GM23338 (cell line): ENCODE data around the gene AKNA. TPM values are rescaled to one million over a fixed set of nuclear protein-coding genes. Genes with fewer than 3 reads are reported as not detected.
A peak's percentile ranks its signal among the peaks of the same experiment; 100 is the strongest.
"Not testable (repeated sequence)": the region's sequence is repeated elsewhere in the genome, so short reads cannot be mapped to it uniquely, and the experiment has no call there.

ENCODE experiments used
- ATAC-seq: fragments of 200-7000 bp; cut with Tn5 transposase; 3 replicates; pipeline ENCODE4 v1.9.1; 2020
- DNase-seq: peaks from one replicate; pipeline ENCODE4 v3.0.0-alpha.2; 2015; ENCODE audit warnings: low spot score
- H2AFZ ChIP-seq: fragments of 200-600 bp; sonication (generic); 2 replicates; pipeline ENCODE4 v1.8.0; 2016; ENCODE audit warnings: antibody characterized with exemption, mild to moderate bottlenecking, moderate library complexity
- H3F3A ChIP-seq: fragments of 200-600 bp; sonication (generic); replicated peaks from 2 replicates; pipeline ENCODE4 v1.8.0; 2017; ENCODE audit warnings: antibody characterized with exemption, mixed run types, low read depth
- H3K27ac ChIP-seq: fragments of 200-600 bp; sonication (generic); 2 replicates; pipeline ENCODE4 v1.6.1; 2016; ENCODE audit warnings: low read depth
- H3K27me3 ChIP-seq: fragments of 200-600 bp; sonication (generic); 2 replicates; pipeline ENCODE4 v1.8.0; 2016; ENCODE audit warnings: mild to moderate bottlenecking, mixed run types, moderate library complexity; ENCODE audit not compliant: insufficient read depth
- H3K36me3 ChIP-seq: fragments of 200-600 bp; sonication (generic); 2 replicates; pipeline ENCODE4 v1.8.0; 2016; ENCODE audit warnings: mild to moderate bottlenecking; ENCODE audit not compliant: insufficient read depth
- H3K4me1 ChIP-seq: fragments of 200-600 bp; sonication (generic); 2 replicates; pipeline ENCODE4 v1.8.0; 2016; ENCODE audit warnings: mild to moderate bottlenecking, moderate library complexity; ENCODE audit not compliant: insufficient read depth
- H3K4me2 ChIP-seq: fragments of 200-600 bp; sonication (generic); 2 replicates; pipeline ENCODE4 v1.7.1; 2017; ENCODE audit warnings: mixed run types
- H3K4me3 ChIP-seq: fragments of 200-600 bp; sonication (generic); 2 replicates; pipeline ENCODE4 v1.6.1; 2016; ENCODE audit warnings: mixed run types
- H3K79me2 ChIP-seq: fragments of 200-600 bp; sonication (generic); replicated peaks from 2 replicates; pipeline ENCODE4 v1.8.0; 2017; ENCODE audit warnings: mild to moderate bottlenecking; ENCODE audit not compliant: insufficient read depth
- H3K9me2 ChIP-seq: fragments of 200-600 bp; sonication (generic); 2 replicates; pipeline ENCODE4 v1.8.0; 2017; ENCODE audit not compliant: insufficient read depth
- H4K20me1 ChIP-seq: fragments of 200-600 bp; sonication (generic); replicated peaks from 2 replicates; pipeline ENCODE4 v1.8.0; 2017; ENCODE audit warnings: mild to moderate bottlenecking; ENCODE audit not compliant: insufficient read depth
- H3K27ac Mint-ChIP-seq: 2 replicates; pipeline ENCODE4 v1.8.0; 2020; ENCODE audit warnings: inconsistent platforms, mild to moderate bottlenecking, moderate library complexity, mixed read lengths
- H3K27me3 Mint-ChIP-seq: 3 replicates; pipeline ENCODE4 v1.8.0; 2022; ENCODE audit warnings: low read depth, mild to moderate bottlenecking, moderate library complexity, mixed read lengths, inconsistent platforms; ENCODE audit not compliant: insufficient read depth, poor library complexity
- H3K36me3 Mint-ChIP-seq: 3 replicates; pipeline ENCODE4 v1.8.0; 2021; ENCODE audit warnings: low read depth, mild to moderate bottlenecking, inconsistent platforms, moderate library complexity, mixed read lengths
- H3K4me1 Mint-ChIP-seq: 3 replicates; pipeline ENCODE4 v1.8.0; 2020; ENCODE audit warnings: mild to moderate bottlenecking, inconsistent platforms, mixed read lengths
- H3K4me3 Mint-ChIP-seq: 3 replicates; pipeline ENCODE4 v1.8.0; 2021; ENCODE audit warnings: moderate library complexity, mild to moderate bottlenecking, inconsistent platforms, mixed read lengths
- H3K9me3 Mint-ChIP-seq: 3 replicates; pipeline ENCODE4 v1.8.0; 2020; ENCODE audit warnings: moderate library complexity, mild to moderate bottlenecking, inconsistent platforms, mixed read lengths
- CREB1 ChIP-seq: fragments of 250-450 bp; sonication (Bioruptor Pico); IDR thresholded peaks from 2 replicates; pipeline ENCODE4 v1.5.0; 2020; ENCODE audit warnings: low read depth, mild to moderate bottlenecking, moderate library complexity
- CTCF ChIP-seq, 2 experiments: fragments of 200-600 bp in 1 of 2; sonication (generic) in 1 of 2; conservative IDR thresholded peaks; 2 replicates each; pipeline versions ENCODE4 v1.5.1 to v1.6.1; 2016 to 2017; ENCODE audit warnings: antibody characterized with exemption in 2 of 2, low read depth in 2 of 2, mild to moderate bottlenecking in 2 of 2, moderate library complexity in 1 of 2
- NANOG ChIP-seq: IDR thresholded peaks from 2 replicates; pipeline ENCODE4 v1.6.1; 2016; ENCODE audit warnings: antibody characterized with exemption, borderline replicate concordance
- polyA plus RNA-seq: library from polyadenylated mRNA; unstranded; fragments of >200 nt; fragmentation: Nextera tagmentation; extraction: Ambion mirVana; gene quantifications from 2 replicates; pipeline ENCODE4 v1.2.1, GENCODE V29; 2016
- total RNA-seq: library from RNA; depleted of rRNA; stranded (reverse); fragments of >200 nt; shearing (Covaris generic); gene quantifications from 2 replicates; pipeline ENCODE4 v1.2.3, GENCODE V29; 2014

AKNA gene
- total and polyA plus RNA-seq, 2 experiments from 2014 or later, result 9.0 to 28.1 TPM

- no peak for TF ChIP-seq CTCF (conservative IDR thresholded peaks at IDR 0.05; ENCODE audit: low read depth in 2 of 2)
- TF ChIP-seq CREB1, result no peak
- TF ChIP-seq NANOG, result no peak
These were observed 53.3 kb downstream of the AKNA start (continued) for GRCh38 chr9:114334490-114334889.

- not testable (repeated sequence) for H3K4me1 Mint-ChIP-seq, H3F3A ChIP-seq, H3K27ac ChIP-seq, H3K4me3 Mint-ChIP-seq, DNase-seq, H3K9me3 Mint-ChIP-seq, H3K36me3 ChIP-seq, H3K4me2 ChIP-seq, H4K20me1 ChIP-seq, H3K27me3 ChIP-seq, H3K9me2 ChIP-seq, H3K79me2 ChIP-seq, H3K4me3 ChIP-seq, H3K4me1 ChIP-seq, H3K27ac Mint-ChIP-seq, H2AFZ ChIP-seq
- Mint-ChIP-seq H3K27me3 (peaks cover 12% of the 10 kb centered on the region), H3K36me3 (peaks cover 37% of the 10 kb centered on the region)
- peak; percentile 16; the same call in 1 of the 3 replicates for ATAC-seq
These were observed 54.1 kb downstream of the AKNA start for GRCh38 chr9:114333718-114334117.

DNA sequence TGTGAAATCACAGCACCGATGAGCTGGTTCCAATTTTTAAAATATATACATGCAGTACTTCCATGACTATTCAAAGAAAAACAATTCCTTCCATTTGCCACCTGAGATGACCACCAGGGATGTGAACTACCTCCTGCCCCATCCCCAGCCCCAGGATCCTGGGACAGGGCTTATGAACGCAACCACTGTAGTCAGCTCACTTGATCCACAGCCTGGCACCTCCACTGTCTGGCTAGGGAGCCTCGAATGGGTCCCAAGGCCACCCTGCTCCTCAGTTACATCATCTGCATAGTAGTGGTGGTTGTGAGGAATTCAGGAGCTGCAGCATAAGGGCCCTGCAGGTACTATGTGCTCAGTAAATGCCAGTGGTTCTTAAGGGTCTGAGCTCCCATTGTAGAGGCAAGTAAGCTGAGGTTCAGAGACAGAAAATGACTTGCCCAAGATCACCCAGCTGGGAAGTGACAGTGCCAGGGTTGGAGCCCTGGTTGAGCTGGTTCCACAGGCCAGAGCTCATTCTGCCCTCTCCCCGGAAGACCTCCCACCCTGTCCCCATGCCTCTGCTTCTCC, 55.2 kb downstream of the AKNA start:
- not testable (repeated sequence) for H3K79me2 ChIP-seq, H3K9me2 ChIP-seq, H2AFZ ChIP-seq, H3F3A ChIP-seq, H3K9me3 Mint-ChIP-seq, H3K27me3 ChIP-seq, H3K4me1 Mint-ChIP-seq, H3K4me3 Mint-ChIP-seq, H3K27ac Mint-ChIP-seq, H3K4me3 ChIP-seq, H3K4me1 ChIP-seq, H3K27ac ChIP-seq, H4K20me1 ChIP-seq, H3K36me3 ChIP-seq, H3K4me2 ChIP-seq, DNase-seq
- H3K36me3 Mint-ChIP-seq, result peaks cover 28% of the 10 kb centered on the region
- peak; percentile 32 for ATAC-seq
- peaks cover 12% of the 10 kb centered on the region for H3K27me3 Mint-ChIP-seq

GRCh38 chr9:114331229-114332195, 56.3 kb downstream of the AKNA start:
- not testable (repeated sequence) for H4K20me1 ChIP-seq, H3K27ac Mint-ChIP-seq, H3K27me3 ChIP-seq, H2AFZ ChIP-seq, DNase-seq, H3K36me3 ChIP-seq, H3K9me2 ChIP-seq, H3K4me1 Mint-ChIP-seq, H3K27ac ChIP-seq, H3F3A ChIP-seq, H3K4me1 ChIP-seq, ATAC-seq, H3K79me2 ChIP-seq, H3K9me3 Mint-ChIP-seq, H3K4me3 ChIP-seq, H3K4me3 Mint-ChIP-seq, H3K4me2 ChIP-seq
- Mint-ChIP-seq H3K27me3 (peaks cover 12% of the 10 kb centered on the region), H3K36me3 (peaks cover 19% of the 10 kb centered on the region)
